Activated CD8-positive, alpha-beta memory T cell treated with anti-CD3 and anti-CD28 coated beads for 4 hours (primary cell): ENCODE results near the gene DYNLT5.
"Not testable (repeated sequence)": the region's sequence is repeated elsewhere in the genome, so short reads cannot be mapped to it uniquely, and the experiment has no call there.

ENCODE experiments used
- DNase-seq, 2 donors: peaks; one replicate each; pipeline ENCODE4 v3.0.0-alpha.2; 2020; ENCODE audit warnings: low read depth in 2 of 2

The DYNLT5 gene

GRCh38 chr1:66752000-66752592 lies at the start of gene DYNLT5:
Gene DYNLT5 (plus strand): TSS chr1:66752459. CDS start chr1:66754659, 2,200 bp downstream.
- DNase-seq: no peak

GRCh38 chr1:66704177-66704875 lies 47.9 kb upstream of the DYNLT5 start:
- DNase-seq: no peak

- DNase-seq: no peak
These were observed 47.1 kb upstream of the DYNLT5 start for GRCh38 chr1:66705110-66705509.

- DNase-seq: no peak
These were observed 40.8 kb upstream of the DYNLT5 start for GRCh38 chr1:66711420-66711819.

GRCh38 chr1:66712839-66713238 lies 39.4 kb upstream of the DYNLT5 start:
- no peak for DNase-seq

- DNase-seq: no peak
These were observed 28.3 kb upstream of the DYNLT5 start for GRCh38 chr1:66723985-66724384.

- peak; percentile 7 to 8 for DNase-seq
These were observed 26.2 kb upstream of the DYNLT5 start for GRCh38 chr1:66725885-66726665.

- no peak for DNase-seq
These were observed 24.2 kb upstream of the DYNLT5 start for GRCh38 chr1:66728021-66728420.

GRCh38 chr1:66728716-66729115 lies 23.5 kb upstream of the DYNLT5 start:
- not testable (repeated sequence) for DNase-seq

- no peak for DNase-seq
These were observed 23.1 kb upstream of the DYNLT5 start for GRCh38 chr1:66729119-66729518.

GRCh38 chr1:66729523-66729922 lies 22.7 kb upstream of the DYNLT5 start:
- DNase-seq: no peak

- no peak for DNase-seq
These were observed 21.8 kb upstream of the DYNLT5 start for GRCh38 chr1:66730462-66730861.

- DNase-seq: no peak
These were observed 20.9 kb upstream of the DYNLT5 start for GRCh38 chr1:66731170-66731865.

- no peak for DNase-seq
These were observed 19.7 kb upstream of the DYNLT5 start for GRCh38 chr1:66732407-66733166.

- DNase-seq: no peak
These were observed 18.8 kb upstream of the DYNLT5 start for GRCh38 chr1:66733348-66734017.

GRCh38 chr1:66734531-66734930 lies 17.7 kb upstream of the DYNLT5 start:
- not testable (repeated sequence) for DNase-seq

GRCh38 chr1:66737836-66738235 lies 14.4 kb upstream of the DYNLT5 start:
- no peak for DNase-seq

- no peak for DNase-seq
These were observed 12.7 kb upstream of the DYNLT5 start for GRCh38 chr1:66739401-66740157.

GRCh38 chr1:66745451-66745850 lies 6.8 kb upstream of the DYNLT5 start:
- no peak for DNase-seq

- DNase-seq: no peak
These were observed 4.8 kb upstream of the DYNLT5 start for GRCh38 chr1:66747501-66747900.
